A549 (cell line): ENCODE data around the gene CCDC102B. TPM values are rescaled to one million over a fixed set of nuclear protein-coding genes. Genes with fewer than 3 reads are reported as not detected.

Source experiments
- ATAC-seq, 2 experiments: fragments of 200-7000 bp in 1 of 2; fragments of >200 bp in 1 of 2; cut with Nextera tagmentation in 1 of 2; cut with Tn5 transposase in 1 of 2; 3 replicates each; pipeline versions ENCODE4 v1.8.0 to v1.9.1; 2018 to 2020; ENCODE audit warnings: mild to moderate bottlenecking in 1 of 2, moderate library complexity in 1 of 2
- CTCF ChIA-PET: fragments of 300-600 bp; sonication (Branson Sonifier 250); formaldehyde crosslinking; extraction: SDS; loops from one replicate; lab custom pipeline; 2021; ENCODE audit warnings: antibody characterized with exemption, inconsistent platforms; lab: Yijun Ruan, JAX
- POLR2A ChIA-PET: fragments of 350-600 bp; formaldehyde crosslinking; extraction: SDS; loops from one replicate; lab custom pipeline; 2021; ENCODE audit warnings: antibody characterized with exemption, inconsistent platforms; lab: Yijun Ruan, JAX
- DNase-seq, 2 experiments: peaks; one replicate each; pipeline versions ENCODE4 v3.0.0 to v3.0.0-alpha.2; 2011 to 2016; ENCODE audit warnings: low read depth in 1 of 2, low spot score in 1 of 2
- FAIRE-seq: peaks from 2 replicates; lab custom pipeline; 2011; peaks lifted over from hg19 to GRCh38; lab: Jason Lieb, UNC
- H3K27ac ChIP-seq, 2 experiments: fragments of >200 bp; sonication (Bioruptor Twin); formaldehyde crosslinking; 3 replicates each; pipeline ENCODE4 v1.5.1; 2016 to 2017
- H3K4me1 ChIP-seq: fragments of >200 bp; sonication (Bioruptor Twin); formaldehyde crosslinking; 3 replicates; pipeline ENCODE4 v1.6.1; 2016
- H3K4me2 ChIP-seq: fragments of >200 bp; sonication (Bioruptor Twin); formaldehyde crosslinking; 3 replicates; pipeline ENCODE4 v1.6.1; 2016
- H3K4me3 ChIP-seq: fragments of >200 bp; sonication (Bioruptor Twin); formaldehyde crosslinking; 3 replicates; pipeline ENCODE4 v1.5.1; 2016
- H3K9me3 ChIP-seq: fragments of >200 bp; sonication (Bioruptor Twin); formaldehyde crosslinking; 3 replicates; pipeline ENCODE4 v1.6.1; 2016
- CBX2 ChIP-seq: fragments of 200-600 bp; sonication (generic); IDR thresholded peaks from 2 replicates; pipeline ENCODE4 v1.6.1; 2016; ENCODE audit warnings: low read depth, mild to moderate bottlenecking, borderline replicate concordance
- CEBPB ChIP-seq, 2 experiments: fragments of >200 bp in 1 of 2; sonication (Bioruptor Twin) in 1 of 2; formaldehyde crosslinking in 1 of 2; IDR thresholded peaks; 2 replicates each; pipeline ENCODE4 v1.6.1; 2012 to 2016
- CHD4 ChIP-seq: fragments of 200-600 bp; sonication (generic); IDR thresholded peaks from 2 replicates; pipeline ENCODE4 v1.6.1; 2016; ENCODE audit warnings: antibody characterized with exemption, mild to moderate bottlenecking, borderline replicate concordance
- CTCF ChIP-seq: fragments of >200 bp; sonication (Bioruptor Twin); formaldehyde crosslinking; IDR thresholded peaks from 3 replicates; pipeline ENCODE4 v1.5.1; 2016
- E2F6 ChIP-seq: IDR thresholded peaks from 2 replicates; pipeline ENCODE4 v1.6.1; 2012; ENCODE audit warnings: low read depth, borderline replicate concordance
- EHF ChIP-seq: fragments of 250-450 bp; sonication (Bioruptor Pico); IDR thresholded peaks from 2 replicates; pipeline ENCODE4 v1.5.0; 2020; ENCODE audit warnings: mild to moderate bottlenecking
- ELK1 ChIP-seq: fragments of 150-350 bp; IDR thresholded peaks from 2 replicates; pipeline ENCODE4 v1.6.1; 2014; ENCODE audit warnings: low read depth, mild to moderate bottlenecking, low read length
- HEYL ChIP-seq: fragments of 250-450 bp; sonication (Bioruptor Pico); IDR thresholded peaks from 2 replicates; pipeline ENCODE4 v1.8.0; 2021; ENCODE audit warnings: mild to moderate bottlenecking, moderate library complexity
- HOXB13 ChIP-seq: fragments of 250-450 bp; sonication (Bioruptor Pico); IDR thresholded peaks from 2 replicates; pipeline ENCODE4 v1.5.0; 2020; ENCODE audit warnings: low read depth, mild to moderate bottlenecking, moderate library complexity
- JUN ChIP-seq, 2 experiments: fragments of >200 bp; sonication (Bioruptor Twin); formaldehyde crosslinking; IDR thresholded peaks; 2 replicates in 1 of 2; 3 replicates in 1 of 2; pipeline ENCODE4 v1.6.1; 2016 to 2017
- KDM5A ChIP-seq: fragments of 200-600 bp; sonication (generic); IDR thresholded peaks from 2 replicates; pipeline ENCODE4 v1.6.1; 2016; ENCODE audit warnings: antibody characterized with exemption, mild to moderate bottlenecking
- MAFK ChIP-seq: fragments of 450-650 bp; IDR thresholded peaks from 2 replicates; pipeline ENCODE4 v1.6.1; 2014; ENCODE audit not compliant: partially characterized antibody
- NFE2L2 ChIP-seq: fragments of 150-350 bp; conservative IDR thresholded peaks from 2 replicates; pipeline ENCODE4 v1.6.1; 2014; ENCODE audit warnings: low read length
- NR3C1 ChIP-seq: fragments of >200 bp; sonication (Bioruptor Twin); formaldehyde crosslinking; IDR thresholded peaks from 3 replicates; pipeline ENCODE4 v1.6.1; 2017
- PHF8 ChIP-seq: fragments of 200-600 bp; sonication (generic); IDR thresholded peaks from 2 replicates; pipeline ENCODE4 v1.6.1; 2016; ENCODE audit warnings: low read depth, mild to moderate bottlenecking, antibody characterized with exemption, moderate library complexity, borderline replicate concordance
- RARB ChIP-seq: fragments of 250-450 bp; sonication (Bioruptor Pico); IDR thresholded peaks from 2 replicates; pipeline ENCODE4 v1.8.0; 2021; ENCODE audit warnings: mild to moderate bottlenecking, moderate library complexity
- RNF2 ChIP-seq: fragments of 200-600 bp; sonication (generic); IDR thresholded peaks from 2 replicates; pipeline ENCODE4 v1.6.1; 2016; ENCODE audit warnings: low read depth, mild to moderate bottlenecking, antibody characterized with exemption, moderate library complexity, borderline replicate concordance
- ZFP36 ChIP-seq: fragments of 450-650 bp; IDR thresholded peaks from 2 replicates; pipeline ENCODE4 v1.6.1; 2014; ENCODE audit warnings: borderline replicate concordance; ENCODE audit not compliant: partially characterized antibody
- WGBS: methylation state at CpG from one replicate; pipeline ENCODE4 v1.1.6; 2017; ENCODE audit errors: missing lambda C conversion rate; 5-methylcytosine and 5-hydroxymethylcytosine counted together
- polyA plus RNA-seq, 4 experiments: library from polyadenylated mRNA; depleted of rRNA in 3 of 4; stranded (reverse); fragments of >200 nt; fragmentation: RNase III in 1 of 4; extraction: RNeasy Plus Mini Kit Qiagen cat#74134 plus additional on column Dnase treatment in 1 of 4; gene quantifications; 2 replicates in 3 of 4; 3 replicates in 1 of 4; pipeline ENCODE4 v1.2.3, GENCODE V29; 2011 to 2017
- small RNA-seq, 6 experiments: library from RNA; depleted of rRNA; stranded (forward); fragments of <200 nt; gene quantifications; one replicate each; pipeline ENCODE3, GENCODE V24; 2012

The CCDC102B gene
- polyA plus RNA-seq, 2 of the 4 experiments (the other 2 are of a cell fraction) = 1.2 to 1.6 TPM

GRCh38 chr18:69088973-69089372, 291.1 kb downstream of the CCDC102B start:
- POLR2A ChIA-PET = no interaction called here
- TF ChIP-seq CEBPB (IDR thresholded peaks at IDR 0.05) (peak in 1 of 2 experiments; percentile 28; a peak in 1 of 4 replicates), CBX2 (no peak), KDM5A (no peak), NFE2L2 (no peak), RARB (no peak), CHD4 (no peak), ZFP36 (no peak)
- Histone ChIP-seq H3K27ac (no peak overlapping the region), H3K4me2 (no peak overlapping the region), H3K4me3 (no peak overlapping the region), H3K9me3 (no peaks in the 10 kb centered on the region), H3K4me1 (no peaks in the 10 kb centered on the region)
- WGBS = 37% methylated on average over 2 of the region's 2 CpGs
- DNase-seq = no peak
- no peak for FAIRE-seq
- no peak for ATAC-seq
- CTCF ChIA-PET = no interaction called here

GRCh38 chr18:69097349-69097748, 299.5 kb downstream of the CCDC102B start:
- POLR2A ChIA-PET = no interaction called here
- no peak for ATAC-seq
- TF ChIP-seq RNF2 (no peak), PHF8 (no peak), ELK1 (no peak), ZFP36 (no peak), E2F6 (no peak), JUN (IDR thresholded peaks at IDR 0.05) (no peak)
- H3K4me3 ChIP-seq = no peak overlapping the region
- DNase-seq = no peak
- CTCF ChIA-PET = no interaction called here
- 20% methylated on average over 4 of the region's 4 CpGs for WGBS
- no peak overlapping the region for H3K27ac ChIP-seq
- no peaks in the 10 kb centered on the region for H3K9me3 ChIP-seq
- FAIRE-seq = no peak
- H3K4me2 ChIP-seq = no peak overlapping the region
- no peaks in the 10 kb centered on the region for H3K4me1 ChIP-seq

GRCh38 chr18:69102959-69103358, 305.1 kb downstream of the CCDC102B start:
- WGBS = 0% methylated on average over 1 of the region's 1 CpG
- H3K27ac ChIP-seq = no peak overlapping the region
- no peaks in the 10 kb centered on the region for H3K4me1 ChIP-seq
- FAIRE-seq = no peak
- POLR2A ChIA-PET = no interaction called here
- H3K4me2 ChIP-seq = no peak overlapping the region
- CTCF ChIA-PET = no interaction called here
- no peak for DNase-seq
- ATAC-seq = no peak
- no peaks in the 10 kb centered on the region for H3K9me3 ChIP-seq
- TF ChIP-seq HOXB13 (no peak), CTCF (no peak), MAFK (no peak), PHF8 (no peak), HEYL (CRISPR knock-in tag) (no peak), EHF (CRISPR knock-in tag) (no peak), NR3C1 (no peak), RARB (no peak)
- H3K4me3 ChIP-seq = no peak overlapping the region

Small RNA genes within 50 kb of the gene (small RNA-seq; reads per million reads assigned to genes)
- 0.33 to 19.1 (median 4.8) reads per million in 6 experiments for gene RNU6-39P

Other genes starting within 250 kb of the CCDC102B start
- 44.2 and 49.8 TPM in 2 replicates for gene TMX3, start 83.0 kb upstream of the CCDC102B start, polyA plus RNA-seq (2011; rRNA removed)
- 27.8 to 29.6 TPM (median 29.3 TPM) in 3 replicates for gene TMX3, start 83.0 kb upstream of the CCDC102B start, polyA plus RNA-seq (2017; fragmentation: RNase III; extraction: RNeasy Plus Mini Kit Qiagen cat#74134 plus additional on column Dnase treatment)